GM12873 (cell line): ENCODE results near the gene RNASE2.

Experiments used
- TF ChIP-seq, protein P1 (sequence below): IDR thresholded peaks from 2 replicates; pipeline ENCODE4 v1.5.1; 2012; ENCODE audit warnings: low read depth, mild to moderate bottlenecking, moderate library complexity, low read length, control low read depth; ENCODE audit not compliant: insufficient read depth; ENCODE audit errors: missing control alignments

Gene RNASE2

DNA sequence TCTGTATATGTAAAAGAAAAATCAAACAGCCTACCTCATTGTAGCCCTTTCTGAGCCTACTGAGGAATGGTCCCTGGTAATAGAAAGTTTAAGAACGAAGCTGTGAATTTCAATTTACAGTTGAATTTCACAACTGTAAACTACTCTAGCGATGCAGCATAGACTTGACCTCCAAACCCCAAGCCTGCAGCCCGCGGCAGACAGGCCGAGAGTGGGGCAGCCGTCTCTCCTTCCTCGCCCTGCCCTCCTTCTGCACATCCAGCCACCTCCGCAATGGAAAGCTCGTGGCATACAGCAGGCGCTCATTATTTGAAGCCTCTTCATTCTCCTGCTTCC, 15.3 kb downstream of the RNASE2 start:
- TF ChIP-seq, protein P1, sequence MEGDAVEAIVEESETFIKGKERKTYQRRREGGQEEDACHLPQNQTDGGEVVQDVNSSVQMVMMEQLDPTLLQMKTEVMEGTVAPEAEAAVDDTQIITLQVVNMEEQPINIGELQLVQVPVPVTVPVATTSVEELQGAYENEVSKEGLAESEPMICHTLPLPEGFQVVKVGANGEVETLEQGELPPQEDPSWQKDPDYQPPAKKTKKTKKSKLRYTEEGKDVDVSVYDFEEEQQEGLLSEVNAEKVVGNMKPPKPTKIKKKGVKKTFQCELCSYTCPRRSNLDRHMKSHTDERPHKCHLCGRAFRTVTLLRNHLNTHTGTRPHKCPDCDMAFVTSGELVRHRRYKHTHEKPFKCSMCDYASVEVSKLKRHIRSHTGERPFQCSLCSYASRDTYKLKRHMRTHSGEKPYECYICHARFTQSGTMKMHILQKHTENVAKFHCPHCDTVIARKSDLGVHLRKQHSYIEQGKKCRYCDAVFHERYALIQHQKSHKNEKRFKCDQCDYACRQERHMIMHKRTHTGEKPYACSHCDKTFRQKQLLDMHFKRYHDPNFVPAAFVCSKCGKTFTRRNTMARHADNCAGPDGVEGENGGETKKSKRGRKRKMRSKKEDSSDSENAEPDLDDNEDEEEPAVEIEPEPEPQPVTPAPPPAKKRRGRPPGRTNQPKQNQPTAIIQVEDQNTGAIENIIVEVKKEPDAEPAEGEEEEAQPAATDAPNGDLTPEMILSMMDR, result no peak

DNA sequence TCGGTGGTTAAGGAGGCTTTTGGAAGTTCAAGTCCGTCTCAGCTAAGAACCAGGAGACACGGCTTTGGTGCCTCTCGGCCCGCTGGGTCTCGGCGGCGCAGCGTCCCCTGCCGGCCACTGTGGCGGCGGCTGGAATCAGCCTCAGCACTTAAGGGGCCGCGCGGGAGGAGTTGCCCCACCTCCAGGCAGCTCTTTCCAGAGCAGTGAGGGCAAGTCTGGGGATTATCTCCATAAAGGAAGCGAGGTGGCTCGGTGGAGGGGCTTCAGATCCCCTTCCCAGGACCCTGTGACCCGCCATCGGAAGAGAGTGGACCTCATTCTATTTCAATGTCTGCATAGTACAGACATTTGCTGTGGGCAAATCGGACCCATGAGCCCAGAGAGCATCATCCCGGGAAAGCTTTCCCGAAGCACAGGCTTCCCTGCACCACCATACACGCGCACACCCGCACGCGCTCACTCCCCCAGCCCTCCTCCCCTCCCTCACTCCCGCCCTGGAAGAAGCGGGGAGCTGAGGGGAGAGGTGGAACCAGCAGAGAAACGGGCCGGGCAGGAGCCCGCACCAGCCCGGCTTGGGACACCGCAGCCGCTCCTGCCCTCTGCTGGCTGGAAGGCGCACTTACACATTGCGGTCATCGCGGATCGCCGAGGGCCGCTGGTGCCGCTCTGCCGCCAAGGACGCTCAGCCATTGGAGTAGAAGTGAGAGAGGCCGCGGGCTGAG, 15.9 kb downstream of the RNASE2 start:
- TF ChIP-seq, protein P1, result peak; percentile 97

DNA sequence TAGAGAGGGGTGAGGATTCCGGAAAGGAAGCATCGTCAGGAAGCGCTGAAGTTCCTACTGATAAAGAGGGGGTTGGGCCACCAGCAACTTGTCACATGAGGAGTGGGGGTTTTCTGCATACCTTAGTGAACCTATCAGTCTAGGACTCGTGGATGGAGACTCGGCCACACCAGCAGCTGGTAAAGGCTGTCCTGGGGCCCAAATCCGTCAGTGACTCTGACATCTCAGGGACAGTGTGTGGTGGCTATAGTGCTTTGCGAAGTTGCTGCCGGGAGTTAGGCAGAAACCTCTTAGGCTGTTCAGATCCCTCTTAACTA, 16.4 kb downstream of the RNASE2 start:
- TF ChIP-seq, protein P1, result no peak

DNA sequence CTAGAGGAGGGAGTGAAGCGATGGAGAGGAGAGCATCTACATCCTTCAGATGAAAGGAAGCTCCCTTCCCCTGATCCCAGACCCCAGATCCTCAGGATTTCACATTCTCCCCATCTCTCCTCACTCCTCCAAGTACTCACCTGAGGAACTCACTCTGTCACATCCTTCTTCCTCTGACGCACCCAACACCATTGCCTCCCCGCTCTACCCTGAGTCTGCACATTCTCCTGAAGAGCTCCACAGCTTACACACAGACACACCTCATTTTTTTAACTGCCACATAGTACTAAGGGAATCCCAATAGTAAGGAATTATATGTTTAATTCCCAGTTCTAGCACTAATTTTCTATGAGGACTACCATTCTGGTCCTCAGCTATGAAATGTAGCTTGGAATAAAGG, 18.2 kb downstream of the RNASE2 start:
- TF ChIP-seq, protein P1, result no peak

DNA sequence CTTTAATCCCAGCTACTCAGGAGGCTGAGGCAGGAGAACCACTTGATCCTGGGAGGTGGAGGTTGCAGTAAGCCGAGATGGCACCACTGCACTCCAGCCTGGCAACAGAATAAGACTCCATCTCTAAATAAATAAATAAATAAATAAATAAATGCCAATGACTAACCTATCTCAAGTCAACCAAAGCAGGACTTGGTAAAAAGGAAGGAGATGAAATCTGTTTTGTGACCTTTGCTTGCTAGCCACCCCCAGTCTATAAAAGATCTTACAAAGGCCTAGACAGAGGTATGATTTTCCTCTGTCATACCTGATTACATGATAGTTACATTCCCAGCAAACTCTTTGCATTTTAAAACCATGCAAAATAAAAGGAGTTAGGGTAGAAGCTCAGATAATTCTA, 21.0 kb downstream of the RNASE2 start:
- TF ChIP-seq, protein P1, result no peak

DNA sequence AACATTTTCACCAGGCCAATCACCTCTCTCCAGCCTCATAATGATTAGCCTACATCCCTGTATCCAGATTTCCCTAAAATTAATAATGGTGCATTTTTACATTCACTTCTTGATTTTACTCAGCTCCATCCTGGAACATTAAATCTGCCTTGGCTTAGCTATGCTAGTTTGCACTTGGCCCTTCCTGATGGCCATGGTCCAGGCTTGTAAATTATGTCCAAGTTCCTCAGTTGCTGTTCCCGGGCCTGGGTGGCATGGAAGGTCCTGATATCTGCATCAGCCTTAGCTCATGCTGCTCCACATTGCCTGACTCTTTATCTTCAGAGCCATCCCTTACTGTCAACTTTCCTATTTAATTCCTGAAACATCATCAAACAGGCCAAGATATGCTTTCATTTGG, 23.4 kb downstream of the RNASE2 start:
- TF ChIP-seq, protein P1, result no peak

DNA sequence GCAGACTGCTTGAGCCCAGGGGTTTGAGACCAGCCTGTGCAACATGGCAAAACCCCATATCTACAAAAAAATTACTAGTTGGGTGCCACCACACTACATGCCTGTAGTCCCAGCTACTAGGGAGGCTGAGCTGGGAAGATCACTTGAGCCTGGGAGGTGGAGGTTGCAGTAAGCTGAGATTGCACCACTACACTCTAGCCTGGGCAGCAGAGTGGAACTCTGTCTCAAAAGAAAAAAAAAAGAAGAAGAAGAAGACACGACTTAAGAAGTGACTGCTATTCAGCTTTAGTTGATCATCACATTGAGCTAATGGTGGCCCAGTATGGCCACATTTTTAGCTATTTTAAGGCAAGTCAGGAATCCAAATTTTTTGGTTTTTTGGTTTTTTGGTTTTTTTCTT, 25.6 kb downstream of the RNASE2 start:
- TF ChIP-seq, protein P1, result no peak
